Right lobe of liver (tissue), 4 donors: ENCODE results near the gene TTC28.

ENCODE experiments used
- POLR2A ChIP-seq: fragments of 450-650 bp; IDR thresholded peaks from one replicate; pipeline ENCODE4 v1.6.1; 2017; ENCODE audit warnings: antibody characterized with exemption, mild to moderate bottlenecking
- TF ChIP-seq, protein P1 (sequence below), 4 donors: fragments of 200-600 bp in 3 of 4; fragments of 450-650 bp in 1 of 4; IDR thresholded peaks; one replicate each; pipeline versions ENCODE4 v1.5.1 to v1.8.0; 2016 to 2022; ENCODE audit warnings: antibody characterized with exemption in 4 of 4, mild to moderate bottlenecking in 2 of 4
- donor health status: DM: no; HTN: no; CAD: no.
- donor health status: DM: no; HTN: no; CAD: no.
- donor health status: DM: no; HTN: yes; CAD: no.

DNA sequence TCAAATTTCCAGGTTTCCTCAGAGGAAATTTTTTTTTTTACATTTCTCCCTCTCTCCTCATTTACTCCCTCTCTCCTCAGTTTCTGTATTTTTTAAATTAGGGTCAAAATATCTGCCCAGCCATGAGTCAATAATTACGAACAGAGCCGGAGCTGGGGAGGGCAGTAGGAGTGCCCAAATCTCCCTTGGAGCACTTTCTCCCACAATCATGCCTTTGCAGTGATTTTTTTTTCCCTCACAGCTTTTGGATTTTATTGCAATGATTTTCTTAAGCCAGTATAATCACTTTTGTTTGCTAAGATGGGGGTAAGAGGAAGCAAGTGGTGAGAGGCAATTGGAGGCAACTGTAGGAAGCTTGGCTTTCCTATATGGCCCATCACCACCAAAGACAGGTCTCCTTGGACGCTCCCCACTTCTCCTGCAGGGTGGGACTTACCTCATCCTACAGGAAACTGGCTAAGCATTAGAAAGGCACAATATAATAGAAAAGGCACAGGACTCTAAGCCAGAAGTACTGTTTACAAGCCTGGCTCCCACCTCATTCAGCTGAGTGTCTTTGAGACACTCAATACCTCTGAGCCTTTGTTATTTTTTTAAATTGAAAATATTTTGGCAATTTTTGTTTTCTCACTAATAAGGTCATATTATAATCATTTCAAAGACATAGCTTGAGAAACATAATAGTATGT, 568.0 kb downstream of the TTC28 start:
- TF ChIP-seq, protein P1, sequence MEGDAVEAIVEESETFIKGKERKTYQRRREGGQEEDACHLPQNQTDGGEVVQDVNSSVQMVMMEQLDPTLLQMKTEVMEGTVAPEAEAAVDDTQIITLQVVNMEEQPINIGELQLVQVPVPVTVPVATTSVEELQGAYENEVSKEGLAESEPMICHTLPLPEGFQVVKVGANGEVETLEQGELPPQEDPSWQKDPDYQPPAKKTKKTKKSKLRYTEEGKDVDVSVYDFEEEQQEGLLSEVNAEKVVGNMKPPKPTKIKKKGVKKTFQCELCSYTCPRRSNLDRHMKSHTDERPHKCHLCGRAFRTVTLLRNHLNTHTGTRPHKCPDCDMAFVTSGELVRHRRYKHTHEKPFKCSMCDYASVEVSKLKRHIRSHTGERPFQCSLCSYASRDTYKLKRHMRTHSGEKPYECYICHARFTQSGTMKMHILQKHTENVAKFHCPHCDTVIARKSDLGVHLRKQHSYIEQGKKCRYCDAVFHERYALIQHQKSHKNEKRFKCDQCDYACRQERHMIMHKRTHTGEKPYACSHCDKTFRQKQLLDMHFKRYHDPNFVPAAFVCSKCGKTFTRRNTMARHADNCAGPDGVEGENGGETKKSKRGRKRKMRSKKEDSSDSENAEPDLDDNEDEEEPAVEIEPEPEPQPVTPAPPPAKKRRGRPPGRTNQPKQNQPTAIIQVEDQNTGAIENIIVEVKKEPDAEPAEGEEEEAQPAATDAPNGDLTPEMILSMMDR (IDR thresholded peaks at IDR 0.05) = no peak
- TF ChIP-seq POLR2A = no peak
